ENCODE data around the gene RNU6-7. TPM values are rescaled to one million over a fixed set of nuclear protein-coding genes. Genes with fewer than 3 reads are reported as not detected.
A peak's percentile ranks its signal among the peaks of the same experiment; 100 is the strongest.

Gene RNU6-7
- total RNA-seq, 1 experiment from 2014 or later, result not detected

GRCh38 chr14:32205984-32206383, 4.1 kb downstream of the RNU6-7 start:
- Histone ChIP-seq H3K9me3 (no peaks in the 10 kb centered on the region), H3K27me3 (replicated peaks; ENCODE audit: control insufficient read depth, insufficient read depth, low read length) (no peaks in the 10 kb centered on the region), H3K36me3 (ENCODE audit: control insufficient read depth, insufficient read depth, low read length) (no peaks in the 10 kb centered on the region), H3K4me3 (ENCODE audit: low read depth, low read length) (no peak overlapping the region), H3K4me1 (0 out of 2 replicates have a peak, but pooled peaks cover 5% of the 10 kb centered on the region)
- Mint-ChIP-seq H3K4me3 (ENCODE audit: unreplicated experiment) (no peak overlapping the region), H3K27me3 (ENCODE audit: insufficient read depth, unreplicated experiment) (no peaks in the 10 kb centered on the region), H3K36me3 (ENCODE audit: insufficient read depth, unreplicated experiment) (peaks cover 18% of the 10 kb centered on the region), H3K4me1 (ENCODE audit: low read depth, unreplicated experiment) (no peaks in the 10 kb centered on the region), H3K27ac (ENCODE audit: unreplicated experiment) (no peak overlapping the region), H3K9me3 (ENCODE audit: unreplicated experiment) (no peaks in the 10 kb centered on the region)
- no TSS peak for BruUV-seq (replicated peaks)
- POLR2A ChIA-PET, result interaction anchor here (0.6 kb wide), 1 partner anchor 129 kb away, joined by 8 read pairs; the partner anchor contains the start of gene ARHGAP5
- intact Hi-C loops (cut with micrococcal nuclease; ENCODE audit: unreplicated experiment), result no loop called here
- TF ChIP-seq CTCF (IDR thresholded peaks at IDR 0.05; ENCODE audit: insufficient read depth in 1 of 2, low read depth in 1 of 2, low read length in 1 of 2, severe bottlenecking in 1 of 2, unreplicated experiment in 1 of 2), result peak in 1 of 2 experiments; percentile 15
- peak in 1 of 2 experiments; percentile 25 for DNase-seq
- CTCF ChIA-PET, result no interaction called here

- DNase-seq, result no peak
- POLR2A ChIA-PET, result no interaction called here
- intact Hi-C loops (cut with micrococcal nuclease; ENCODE audit: unreplicated experiment), result no loop called here
Measured at GRCh38 chr14:32206552-32206951, 4.7 kb downstream of the RNU6-7 start.

DNA sequence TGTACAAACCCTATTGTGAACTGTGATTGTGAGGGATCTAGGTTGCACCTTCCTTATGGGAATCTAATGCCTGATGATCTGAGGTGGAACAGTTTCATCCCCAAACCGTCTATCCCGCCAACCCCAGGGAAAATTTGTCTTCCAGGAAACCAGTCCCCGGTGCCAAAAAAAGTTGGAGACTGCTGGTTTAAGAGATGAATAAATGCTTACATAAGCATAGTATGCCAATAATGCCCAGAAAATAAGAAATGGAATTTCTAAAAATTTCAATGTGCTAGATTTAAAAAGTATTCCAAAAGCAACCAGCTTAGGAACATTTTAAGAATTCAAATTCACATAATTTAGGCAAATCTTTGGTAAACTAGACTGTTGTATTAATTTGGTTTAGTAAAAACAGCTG, 6.6 kb downstream of the RNU6-7 start:
- H3K27ac Mint-ChIP-seq (ENCODE audit: unreplicated experiment), result no peak overlapping the region
- no peaks in the 10 kb centered on the region for H3K9me3 Mint-ChIP-seq (ENCODE audit: unreplicated experiment)
- no peaks in the 10 kb centered on the region for H3K36me3 Mint-ChIP-seq (ENCODE audit: insufficient read depth, unreplicated experiment)
- ChIA-PET CTCF (no interaction called here), POLR2A (no interaction called here)
- Histone ChIP-seq H3K9me3 (no peaks in the 10 kb centered on the region), H3K27me3 (replicated peaks; ENCODE audit: control insufficient read depth, insufficient read depth, low read length) (no peaks in the 10 kb centered on the region), H3K36me3 (ENCODE audit: control insufficient read depth, insufficient read depth, low read length) (no peaks in the 10 kb centered on the region), H3K4me1 (0 out of 2 replicates have a peak, but pooled peaks cover 5% of the 10 kb centered on the region), H3K4me3 (ENCODE audit: low read depth, low read length) (no peak overlapping the region)
- H3K27me3 Mint-ChIP-seq (ENCODE audit: insufficient read depth, unreplicated experiment), result no peaks in the 10 kb centered on the region
- no peak for DNase-seq
- peaks cover 6% of the 10 kb centered on the region for H3K4me1 Mint-ChIP-seq (ENCODE audit: low read depth, unreplicated experiment)
- no TSS peak for BruUV-seq (replicated peaks)
- no peak for TF ChIP-seq CTCF (IDR thresholded peaks at IDR 0.05; ENCODE audit: insufficient read depth in 1 of 2, low read depth in 1 of 2, low read length in 1 of 2, severe bottlenecking in 1 of 2, unreplicated experiment in 1 of 2)
- no peak overlapping the region for H3K4me3 Mint-ChIP-seq (ENCODE audit: unreplicated experiment)
- intact Hi-C loops (cut with micrococcal nuclease; ENCODE audit: unreplicated experiment), result no loop called here

More at GRCh38 chr14:32206552-32206951, 4.7 kb downstream of the RNU6-7 start:
- Mint-ChIP-seq H3K4me3 (ENCODE audit: unreplicated experiment) (no peak overlapping the region), H3K27ac (ENCODE audit: unreplicated experiment) (no peak overlapping the region), H3K9me3 (ENCODE audit: unreplicated experiment) (no peaks in the 10 kb centered on the region), H3K4me1 (ENCODE audit: low read depth, unreplicated experiment) (no peaks in the 10 kb centered on the region), H3K36me3 (ENCODE audit: insufficient read depth, unreplicated experiment) (peaks cover 12% of the 10 kb centered on the region), H3K27me3 (ENCODE audit: insufficient read depth, unreplicated experiment) (no peaks in the 10 kb centered on the region)
- CTCF ChIA-PET, result interaction anchor here (0.9 kb wide), 1 partner anchor 47 kb away, joined by 4 read pairs; no protein-coding TSS in a partner anchor
- Histone ChIP-seq H3K36me3 (ENCODE audit: control insufficient read depth, insufficient read depth, low read length) (no peaks in the 10 kb centered on the region), H3K4me3 (ENCODE audit: low read depth, low read length) (no peak overlapping the region), H3K27me3 (replicated peaks; ENCODE audit: control insufficient read depth, insufficient read depth, low read length) (no peaks in the 10 kb centered on the region), H3K4me1 (0 out of 2 replicates have a peak, but pooled peaks cover 5% of the 10 kb centered on the region), H3K9me3 (no peaks in the 10 kb centered on the region)
- no peak for TF ChIP-seq CTCF (IDR thresholded peaks at IDR 0.05; ENCODE audit: insufficient read depth in 1 of 2, low read depth in 1 of 2, low read length in 1 of 2, severe bottlenecking in 1 of 2, unreplicated experiment in 1 of 2)
- BruUV-seq (replicated peaks), result no TSS peak
